HUES6 (cell line): ENCODE data around the gene CLCN1.
A peak's percentile ranks its signal among the peaks of the same experiment; 100 is the strongest.
"Not testable (repeated sequence)": the region's sequence is repeated elsewhere in the genome, so short reads cannot be mapped to it uniquely, and the experiment has no call there.

Experiments used
- H3K27ac ChIP-seq: 2 replicates; pipeline ENCODE4 v1.7.0; 2013; ENCODE audit warnings: low read depth, mild to moderate bottlenecking, low read length, inconsistent platforms
- H3K27me3 ChIP-seq: 2 replicates; pipeline ENCODE4 v1.6.1; 2013; ENCODE audit warnings: low read length; ENCODE audit not compliant: control insufficient read depth, insufficient read depth
- H3K36me3 ChIP-seq: 2 replicates; pipeline ENCODE4 v1.6.1; 2013; ENCODE audit warnings: low read length; ENCODE audit not compliant: control insufficient read depth, insufficient read depth
- H3K4me1 ChIP-seq: 2 replicates; pipeline ENCODE4 v1.6.1; 2013; ENCODE audit warnings: low read length; ENCODE audit not compliant: control insufficient read depth, insufficient read depth
- H3K4me3 ChIP-seq: 2 replicates; pipeline ENCODE4 v1.5.1; 2013; ENCODE audit warnings: low read depth, low read length
- H3K9ac ChIP-seq: one replicate; pipeline ENCODE4 v1.6.1; 2013; ENCODE audit warnings: mild to moderate bottlenecking, low read length
- H3K9me3 ChIP-seq: 2 replicates; pipeline ENCODE4 v1.6.1; 2013; ENCODE audit warnings: low read depth, low read length; ENCODE audit not compliant: control insufficient read depth, insufficient read depth

CLCN1 gene

GRCh38 chr7:143285470-143285778, 30.5 kb upstream of the CLCN1 start:
- H3K27ac ChIP-seq, result no peak overlapping the region
- H3K9me3 ChIP-seq, result peaks cover 11% of the 10 kb centered on the region
- peaks cover 4% of the 10 kb centered on the region for H3K36me3 ChIP-seq
- H3K4me3 ChIP-seq, result peak overlapping the region; percentile 59
- H3K4me1 ChIP-seq, result peaks cover 39% of the 10 kb centered on the region
- H3K27me3 ChIP-seq, result peaks cover 21% of the 10 kb centered on the region
- no peak overlapping the region for H3K9ac ChIP-seq

- peaks cover 41% of the 10 kb centered on the region for H3K4me1 ChIP-seq
- no peak overlapping the region for H3K9ac ChIP-seq
- no peak overlapping the region for H3K27ac ChIP-seq
Observed at GRCh38 chr7:143285806-143286521, 29.9 kb upstream of the CLCN1 start.

DNA sequence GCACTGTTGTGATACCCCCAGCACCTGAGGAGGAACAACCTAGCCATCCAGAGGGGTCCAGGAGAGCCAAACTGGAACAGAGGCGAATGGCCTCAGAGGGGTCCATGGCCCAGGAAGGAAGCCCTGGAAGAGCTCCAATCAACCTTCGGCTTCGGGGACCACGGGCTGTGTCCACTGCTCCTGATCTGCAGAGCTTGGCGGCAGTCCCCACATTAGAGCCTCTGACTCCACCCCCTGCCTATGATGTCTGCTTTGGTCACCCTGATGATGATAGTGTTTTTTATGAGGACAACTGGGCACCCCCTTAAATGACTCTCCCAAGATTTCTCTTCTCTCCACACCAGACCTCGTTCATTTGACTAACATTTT, 29.4 kb upstream of the CLCN1 start:
- peaks cover 15% of the 10 kb centered on the region for H3K36me3 ChIP-seq
- no peak overlapping the region for H3K4me3 ChIP-seq
- no peak overlapping the region for H3K9ac ChIP-seq
- H3K27me3 ChIP-seq, result peaks cover 21% of the 10 kb centered on the region
- H3K27ac ChIP-seq, result no peak overlapping the region
- H3K4me1 ChIP-seq, result peaks cover 41% of the 10 kb centered on the region
- H3K9me3 ChIP-seq, result peaks cover 11% of the 10 kb centered on the region

More at GRCh38 chr7:143285806-143286521, 29.9 kb upstream of the CLCN1 start:
- peaks cover 21% of the 10 kb centered on the region for H3K27me3 ChIP-seq
- H3K36me3 ChIP-seq, result peaks cover 10% of the 10 kb centered on the region
- peaks cover 11% of the 10 kb centered on the region for H3K9me3 ChIP-seq
- H3K4me3 ChIP-seq, result no peak overlapping the region

DNA sequence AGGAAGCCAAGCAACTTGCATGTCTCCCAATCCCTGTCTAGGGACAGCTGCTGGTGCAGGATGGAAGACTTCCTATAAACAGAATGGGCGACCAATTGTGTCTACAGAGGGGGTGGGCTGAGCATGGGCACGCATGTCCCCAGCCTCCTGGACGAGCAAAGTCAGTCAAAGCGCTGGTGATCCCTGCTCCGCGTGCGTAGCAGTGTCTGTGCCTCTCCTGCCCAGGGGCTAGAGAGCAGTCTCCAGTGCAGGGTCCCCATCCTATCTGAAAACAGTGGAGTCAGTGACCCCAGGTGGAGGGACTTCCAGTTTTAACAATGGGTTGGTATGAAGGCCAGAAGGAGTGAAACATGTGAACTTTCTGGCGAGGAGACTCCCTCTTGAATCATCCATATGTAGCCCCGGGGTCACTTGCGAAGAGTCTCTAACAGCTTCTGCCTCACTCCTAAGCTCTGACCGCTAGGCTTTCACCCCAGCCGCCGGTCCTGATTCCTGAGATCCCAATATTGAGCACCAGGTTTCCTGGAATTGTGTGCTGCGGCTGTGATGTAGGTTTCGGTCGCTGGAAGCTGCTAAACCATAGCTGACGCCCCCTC, 28.5 kb upstream of the CLCN1 start:
- peaks cover 21% of the 10 kb centered on the region for H3K27me3 ChIP-seq
- no peak overlapping the region for H3K27ac ChIP-seq
- H3K4me1 ChIP-seq, result peaks cover 41% of the 10 kb centered on the region

GRCh38 chr7:143287935-143288826, 27.7 kb upstream of the CLCN1 start, which contains the start of gene CASP2:
Gene CASP2, plus strand, starts transcription at chr7:143288351. Its CDS starts 105 bp downstream, at chr7:143288456.
- Histone ChIP-seq H3K36me3 (peaks cover 31% of the 10 kb centered on the region), H3K9me3 (peaks cover 11% of the 10 kb centered on the region), H3K4me1 (peaks cover 38% of the 10 kb centered on the region), H3K27ac (peak within 1 kb of the TSS; percentile 90), H3K4me3 (peak within 1 kb of the TSS; percentile 83), H3K9ac (peak within 1 kb of the TSS; percentile 93), H3K27me3 (peaks cover 21% of the 10 kb centered on the region)

More for the DNA sequence above, 28.5 kb upstream of the CLCN1 start:
- H3K9me3 ChIP-seq, result peaks cover 11% of the 10 kb centered on the region
- peak overlapping the region; percentile 21 for H3K9ac ChIP-seq
- no peak overlapping the region for H3K4me3 ChIP-seq
- peaks cover 25% of the 10 kb centered on the region for H3K36me3 ChIP-seq

DNA sequence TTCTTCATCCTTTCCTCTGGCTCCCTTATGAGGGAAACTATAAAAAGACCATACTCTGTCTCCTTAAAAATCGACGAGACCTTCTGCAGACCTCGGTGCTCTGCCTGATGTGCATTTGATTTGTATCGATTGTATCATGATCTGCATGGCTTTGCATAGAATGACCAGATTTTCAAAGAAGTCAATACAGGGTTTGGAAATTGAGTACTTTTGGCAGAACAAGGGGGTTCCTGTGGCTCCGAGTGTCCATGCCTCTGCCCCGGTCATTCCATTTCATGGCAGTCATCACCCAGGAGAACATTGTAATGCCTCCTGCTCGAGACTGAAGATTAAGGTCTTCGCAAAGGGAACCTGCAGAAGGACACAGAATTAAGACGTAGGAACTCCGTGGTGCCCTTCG, 27.1 kb upstream of the CLCN1 start:
- Histone ChIP-seq H3K4me1 (peaks cover 32% of the 10 kb centered on the region), H3K36me3 (peaks cover 38% of the 10 kb centered on the region), H3K27ac (peak overlapping the region; percentile 90)

GRCh38 chr7:143289421-143289820, 26.5 kb upstream of the CLCN1 start:
- peak overlapping the region; percentile 93 for H3K9ac ChIP-seq
- H3K36me3 ChIP-seq, result peaks cover 44% of the 10 kb centered on the region
- peaks cover 11% of the 10 kb centered on the region for H3K9me3 ChIP-seq
- peaks cover 21% of the 10 kb centered on the region for H3K27me3 ChIP-seq
- H3K4me1 ChIP-seq, result peaks cover 26% of the 10 kb centered on the region
- peak overlapping the region; percentile 83 for H3K4me3 ChIP-seq
- H3K27ac ChIP-seq, result no peak overlapping the region

More for the DNA sequence above, 27.1 kb upstream of the CLCN1 start:
- H3K9me3 ChIP-seq, result peaks cover 11% of the 10 kb centered on the region
- peak overlapping the region; percentile 83 for H3K4me3 ChIP-seq
- peak overlapping the region; percentile 93 for H3K9ac ChIP-seq
- H3K27me3 ChIP-seq, result peaks cover 21% of the 10 kb centered on the region

DNA sequence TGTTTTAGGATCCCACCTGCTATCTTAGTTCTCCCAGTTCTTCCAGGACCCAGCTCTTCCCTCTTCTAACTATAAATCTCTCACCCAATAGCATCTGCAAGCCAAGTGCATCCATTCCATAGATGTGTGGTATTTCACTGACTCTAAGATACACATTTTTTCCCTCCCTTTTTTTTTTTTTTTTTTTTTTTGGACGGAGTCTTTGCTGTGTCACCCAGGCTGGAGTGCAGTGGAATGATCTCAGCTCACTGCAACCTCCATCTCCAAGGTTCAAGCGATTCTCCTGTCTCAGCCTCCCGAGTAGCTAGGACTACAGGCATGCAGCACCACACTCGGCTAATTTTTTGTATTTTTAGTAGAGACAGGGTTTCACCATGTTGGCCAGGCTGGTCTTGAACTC, 26.0 kb upstream of the CLCN1 start:
- Histone ChIP-seq H3K9me3 (peaks cover 11% of the 10 kb centered on the region), H3K27me3 (peaks cover 21% of the 10 kb centered on the region), H3K4me1 (peaks cover 22% of the 10 kb centered on the region), H3K36me3 (peaks cover 48% of the 10 kb centered on the region), H3K9ac (peak overlapping the region; percentile 93), H3K4me3 (peak overlapping the region; percentile 83; the same call in 1 of the 2 replicates)
- not testable (repeated sequence) for H3K27ac ChIP-seq

DNA sequence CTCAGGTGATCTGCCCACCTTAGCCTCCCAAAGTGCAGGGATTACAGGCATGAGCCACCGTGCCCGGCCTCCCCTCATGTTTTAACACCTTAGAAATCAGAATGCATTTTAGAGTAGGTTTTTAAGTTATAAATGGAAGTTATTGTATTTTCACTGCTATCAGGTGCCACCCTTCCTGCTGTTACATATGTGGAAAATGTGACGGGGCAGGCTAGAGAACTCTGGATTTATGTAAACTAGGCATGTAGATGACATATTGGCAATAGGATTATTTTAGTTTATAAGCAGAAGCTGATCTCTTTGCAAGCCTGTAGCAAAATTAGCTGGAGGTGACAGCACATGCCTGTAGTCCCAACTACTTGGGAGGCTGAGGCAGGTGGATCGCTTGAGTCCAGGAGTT, 25.6 kb upstream of the CLCN1 start:
- no peak overlapping the region for H3K9ac ChIP-seq
- H3K9me3 ChIP-seq, result peaks cover 11% of the 10 kb centered on the region
- H3K4me1 ChIP-seq, result peaks cover 18% of the 10 kb centered on the region
- peaks cover 21% of the 10 kb centered on the region for H3K27me3 ChIP-seq
- no peak overlapping the region for H3K27ac ChIP-seq
- no peak overlapping the region for H3K4me3 ChIP-seq
- H3K36me3 ChIP-seq, result peaks cover 53% of the 10 kb centered on the region

- H3K4me1 ChIP-seq, result peaks cover 12% of the 10 kb centered on the region; the same call in 1 of the 2 replicates
- no peak overlapping the region for H3K4me3 ChIP-seq
- no peak overlapping the region for H3K9ac ChIP-seq
- H3K27me3 ChIP-seq, result no peaks in the 10 kb centered on the region
- H3K27ac ChIP-seq, result no peak overlapping the region
- no peaks in the 10 kb centered on the region for H3K9me3 ChIP-seq
- peaks cover 73% of the 10 kb centered on the region for H3K36me3 ChIP-seq
Observed at GRCh38 chr7:143292876-143293275, 23.0 kb upstream of the CLCN1 start.
